ENCODE results near the gene ERFE. TPM values are rescaled to one million over a fixed set of nuclear protein-coding genes. Genes with fewer than 3 reads are reported as not detected.

Gene ERFE
- total and polyA plus RNA-seq, 2 donors (not counting 3 experiments of a cell fraction or from before 2014, with no cell fraction given) = 0.65 to 1.2 TPM

GRCh38 chr2:238166391-238167343 is 7.9 kb downstream of the ERFE start:
- Histone ChIP-seq H3K79me2 (ENCODE audit: control insufficient read depth, insufficient read depth, low read length) (no peaks in the 10 kb centered on the region), H3K4me2 (ENCODE audit: insufficient read depth, low read length) (no peak overlapping the region), H3K36me3 (ENCODE audit: control insufficient read depth in 2 of 2, extremely low read depth in 1 of 2, insufficient read depth in 2 of 2, low read length in 2 of 2) (peaks cover 7 to 9% of the 10 kb centered on the region in 2 experiments), H2AFZ (ENCODE audit: low read depth, low read length) (no peak overlapping the region), H3K9ac (replicated peaks; ENCODE audit: extremely low read depth, insufficient read depth, low read length) (no peak overlapping the region), H3K9me3 (replicated peaks; ENCODE audit: control insufficient read depth, insufficient read depth, low read length) (no peaks in the 10 kb centered on the region), H3K4me3 (replicated peaks in 1 of 3; ENCODE audit: insufficient read depth in 1 of 3, low read depth in 1 of 3, low read length in 3 of 3) (no peak overlapping the region), H3K27ac (ENCODE audit: insufficient read depth, low read depth, low read length) (no peak overlapping the region), H3K27me3 (ENCODE audit: control insufficient read depth in 2 of 2, insufficient read depth in 2 of 2, low read length in 2 of 2) (peaks cover 1 to 13% of the 10 kb centered on the region in 2 experiments), H3K9me1 (replicated peaks; ENCODE audit: control insufficient read depth, extremely low read depth, insufficient read depth, low read length) (no peaks in the 10 kb centered on the region), H3K4me1 (ENCODE audit: control insufficient read depth, extremely low read depth, insufficient read depth, low read length) (peaks cover 28% of the 10 kb centered on the region), H4K20me1 (replicated peaks; ENCODE audit: control insufficient read depth, extremely low read depth, insufficient read depth, low read length) (no peaks in the 10 kb centered on the region)
- DNase-seq (ENCODE audit: low read depth, low spot score) (no peak), FAIRE-seq (no peak)
- dilution Hi-C loops (cut with MboI; ENCODE audit: extremely low pct_ligation_motif_present, low sequenced_read_pairs) = no loop called here
- BruUV-seq (replicated peaks) = no TSS peak
- CTCF ChIA-PET = interaction anchor here (1.3 kb wide), 1 partner anchor 7 kb away, joined by 4 read pairs; the partner anchor contains the start of gene ERFE
- intact Hi-C loops (cut with micrococcal nuclease) = no loop called here
- POLR2A ChIA-PET = no interaction called here
- TF ChIP-seq EZH2 (IDR thresholded peaks at IDR 0.05; ENCODE audit: borderline replicate concordance, low read depth, low read length, severe bottlenecking) (no peak), POLR2A (IDR thresholded peaks at IDR 0.05; ENCODE audit: low read depth, low read length) (no peak), GATA2 (IDR thresholded peaks at IDR 0.05; ENCODE audit: insufficient read depth, insufficient read length, low read depth, low read length) (no peak), FOS (IDR thresholded peaks at IDR 0.05; ENCODE audit: borderline replicate concordance, insufficient read depth, low read length) (no peak), CTCF (IDR thresholded peaks at IDR 0.05; ENCODE audit: extremely low read depth in 1 of 2, insufficient read depth in 1 of 2, low read depth in 1 of 2, low read length in 2 of 2) (no peak), MYC (IDR thresholded peaks at IDR 0.05; ENCODE audit: low read depth, low read length) (no peak), JUN (IDR thresholded peaks at IDR 0.05; ENCODE audit: borderline replicate concordance, insufficient read depth, insufficient read length, low read depth) (no peak)

Measured in endothelial cell of umbilical vein (primary cell).